Endothelial cell of umbilical vein (primary cell): ENCODE measurements around the gene SLC16A4. TPM values are rescaled to one million over a fixed set of nuclear protein-coding genes. Genes with fewer than 3 reads are reported as not detected.

ENCODE experiments used
- BruUV-seq: library from RNA; stranded (reverse); fragments of 400-500 nt; replicated peaks from 2 replicates; lab custom pipeline; 2021; lab: Mats Ljungman, UMichigan
- CTCF ChIA-PET: fragments of 300-600, 350-600 bp; sonication (Branson Sonifier 250); formaldehyde crosslinking; loops from one replicate; lab custom pipeline; 2021; ENCODE audit warnings: antibody characterized with exemption, inconsistent platforms; lab: Charles Lee
- POLR2A ChIA-PET: fragments of 300-600, 350-600 bp; sonication (Branson Sonifier 250); formaldehyde crosslinking; loops from one replicate; lab custom pipeline; 2021; ENCODE audit warnings: antibody characterized with exemption, inconsistent platforms; lab: Charles Lee
- DNase-seq: peaks from one replicate; pipeline ENCODE4 v3.0.0-alpha.2; 2011; ENCODE audit warnings: low read depth, low spot score
- FAIRE-seq: peaks from 2 replicates; lab custom pipeline; 2011; peaks lifted over from hg19 to GRCh38; lab: Jason Lieb, UNC
- H2AFZ ChIP-seq: 2 replicates; pipeline ENCODE4 v1.6.0; 2012; ENCODE audit warnings: low read depth, low read length, control low read depth, inconsistent platforms
- H3K27ac ChIP-seq: 2 replicates; pipeline ENCODE4 v1.5.1; 2011; ENCODE audit warnings: low read depth, mild to moderate bottlenecking, control low read depth, low read length, moderate library complexity; ENCODE audit not compliant: insufficient read depth
- H3K27me3 ChIP-seq, 2 experiments: 2 replicates each; pipeline versions ENCODE4 v1.6.0 to v1.6.1; 2011; ENCODE audit warnings: low read length in 2 of 2, mixed read lengths in 1 of 2; ENCODE audit not compliant: control insufficient read depth in 2 of 2, insufficient read depth in 2 of 2
- H3K36me3 ChIP-seq, 2 experiments: 2 replicates in 1 of 2; 3 replicates in 1 of 2; pipeline ENCODE4 v1.5.1; 2011; ENCODE audit warnings: low read length in 2 of 2, mild to moderate bottlenecking in 1 of 2, moderate library complexity in 1 of 2; ENCODE audit not compliant: control insufficient read depth in 2 of 2, insufficient read depth in 2 of 2; ENCODE audit errors: extremely low read depth in 1 of 2
- H3K4me1 ChIP-seq: 3 replicates; pipeline ENCODE4 v1.5.1; 2011; ENCODE audit warnings: mild to moderate bottlenecking, low read length; ENCODE audit not compliant: control insufficient read depth, insufficient read depth; ENCODE audit errors: extremely low read depth
- H3K4me2 ChIP-seq: 2 replicates; pipeline ENCODE4 v1.6.1; 2011; ENCODE audit warnings: low read length, control low read depth, mixed read lengths; ENCODE audit not compliant: insufficient read depth
- H3K4me3 ChIP-seq, 3 experiments: fragments of 200-600 bp in 1 of 3; sonication (generic), shearing (Covaris generic) in 1 of 3; replicated peaks in 1 of 3; 2 replicates each; pipeline ENCODE4 v1.5.1; 2011 to 2016; ENCODE audit warnings: control low read depth in 3 of 3, low read length in 3 of 3, mild to moderate bottlenecking in 2 of 3, inconsistent platforms in 1 of 3, low read depth in 1 of 3, moderate library complexity in 1 of 3; ENCODE audit not compliant: insufficient read depth in 1 of 3
- H3K79me2 ChIP-seq: 2 replicates; pipeline ENCODE4 v1.6.0; 2012; ENCODE audit warnings: low read length, inconsistent platforms; ENCODE audit not compliant: control insufficient read depth, insufficient read depth
- H3K9ac ChIP-seq: replicated peaks from 2 replicates; pipeline ENCODE3; 2011; ENCODE audit warnings: low read length, control low read depth; ENCODE audit not compliant: insufficient read depth; ENCODE audit errors: extremely low read depth
- H3K9me1 ChIP-seq: replicated peaks from 3 replicates; pipeline ENCODE4 v1.6.0; 2011; ENCODE audit warnings: mild to moderate bottlenecking, low read length; ENCODE audit not compliant: control insufficient read depth, insufficient read depth; ENCODE audit errors: extremely low read depth
- H3K9me3 ChIP-seq: replicated peaks from 2 replicates; pipeline ENCODE4 v1.5.1; 2012; ENCODE audit warnings: low read length, inconsistent platforms; ENCODE audit not compliant: control insufficient read depth, insufficient read depth
- H4K20me1 ChIP-seq: replicated peaks from 2 replicates; pipeline ENCODE3; 2011; ENCODE audit warnings: mild to moderate bottlenecking, low read length; ENCODE audit not compliant: control insufficient read depth, insufficient read depth; ENCODE audit errors: extremely low read depth
- CTCF ChIP-seq, 2 donors: IDR thresholded peaks; 1 replicate in 1 of 2; 2 replicates in 1 of 2; pipeline ENCODE4 v1.5.1; 2011; ENCODE audit warnings: low read length in 2 of 2, mild to moderate bottlenecking in 2 of 2, moderate library complexity in 2 of 2, control low read depth in 1 of 2, inconsistent platforms in 1 of 2, low read depth in 1 of 2; ENCODE audit not compliant: insufficient read depth in 1 of 2; ENCODE audit errors: extremely low read depth in 1 of 2
- EZH2 ChIP-seq: IDR thresholded peaks from 2 replicates; pipeline ENCODE4 v1.6.1; 2012; ENCODE audit warnings: borderline replicate concordance, low read depth, mild to moderate bottlenecking, moderate library complexity, low read length, inconsistent platforms; ENCODE audit not compliant: severe bottlenecking
- FOS ChIP-seq: IDR thresholded peaks from 2 replicates; pipeline ENCODE4 v1.6.1; 2011; ENCODE audit warnings: mild to moderate bottlenecking, low read length, moderate library complexity, borderline replicate concordance; ENCODE audit not compliant: insufficient read depth
- GATA2 ChIP-seq: IDR thresholded peaks from 2 replicates; pipeline ENCODE4 v1.7.0; 2011; ENCODE audit warnings: low read depth, mild to moderate bottlenecking, moderate library complexity, mixed read lengths, low read length; ENCODE audit not compliant: insufficient read length, insufficient read depth
- JUN ChIP-seq: IDR thresholded peaks from 2 replicates; pipeline ENCODE4 v1.6.1; 2011; ENCODE audit warnings: borderline replicate concordance, low read depth; ENCODE audit not compliant: insufficient read length, insufficient read depth
- MAX ChIP-seq: IDR thresholded peaks from 2 replicates; pipeline ENCODE4 v1.6.1; 2011; ENCODE audit not compliant: insufficient read depth, insufficient read length
- MYC ChIP-seq: IDR thresholded peaks from one replicate; pipeline ENCODE4 v1.6.1; 2011; ENCODE audit warnings: mild to moderate bottlenecking, low read depth, low read length
- POLR2A ChIP-seq: IDR thresholded peaks from 2 replicates; pipeline ENCODE4 v1.6.1; 2012; ENCODE audit warnings: low read depth, mild to moderate bottlenecking, control low read depth, low read length
- POLR2AphosphoS5 ChIP-seq: IDR thresholded peaks from 2 replicates; pipeline ENCODE4 v1.6.1; 2012; ENCODE audit warnings: low read depth, mild to moderate bottlenecking, control low read depth, low read length, moderate library complexity; ENCODE audit not compliant: insufficient read depth
- dilution Hi-C: fragments of 300-500 bp; cut with MboI; formaldehyde crosslinking; loops from one replicate; pipeline ENCODE4 v1.15.0; 2019; ENCODE audit warnings: low sequenced_read_pairs; ENCODE audit not compliant: extremely low pct_ligation_motif_present
- intact Hi-C: fragments of 100-400 bp; cut with micrococcal nuclease; formaldehyde crosslinking; loops from one replicate; pipeline ENCODE4 v1.10.0; 2022
- polyA plus RNA-seq, 4 experiments: library from polyadenylated mRNA; depleted of rRNA in 3 of 4; stranded (reverse) in 3 of 4; unstranded in 1 of 4; fragments of >200 nt; gene quantifications; 2 replicates each; pipeline versions ENCODE4 v1.2.1 to v1.2.3, GENCODE V29; 2011 to 2012; ENCODE audit warnings: missing spikeins in 1 of 4
- total RNA-seq: library from RNA; stranded (reverse); gene quantifications from 2 replicates; pipeline ENCODE4 v1.2.3, GENCODE V29; 2021

The SLC16A4 gene
- total and polyA plus RNA-seq, 2 donors (not counting 3 experiments of a cell fraction or from before 2014, with no cell fraction given), result 2.8 to 7.2 TPM

GRCh38 chr1:110338309-110338885, 52.4 kb downstream of the SLC16A4 start:
- no peak for FAIRE-seq
- Histone ChIP-seq H3K27ac (peak overlapping the region; percentile 88), H3K4me2 (peak overlapping the region; percentile 92), H3K4me1 (peaks cover 35% of the 10 kb centered on the region), H3K4me3 (peak overlapping the region; percentile 57 to 84 (median 83)), H3K36me3 (peaks cover 6 to 8% of the 10 kb centered on the region in 2 experiments), H3K27me3 (no peaks in the 10 kb centered on the region), H3K79me2 (peaks cover 41% of the 10 kb centered on the region), H3K9me3 (no peaks in the 10 kb centered on the region), H2AFZ (peak overlapping the region; percentile 19), H3K9me1 (no peaks in the 10 kb centered on the region), H4K20me1 (peaks cover 3% of the 10 kb centered on the region), H3K9ac (peak overlapping the region; percentile 88)
- POLR2A ChIA-PET, result interaction anchor here (0.9 to 1.3 kb wide), 6 partner anchors 10 to 304 kb away, joined by 3 to 5 read pairs (median 4); partner anchors contain the start of gene STRIP1
- no peak for DNase-seq
- intact Hi-C loops, result loop anchor here (1.0 to 5.0 kb wide), 4 partner anchors 69 to 912 kb away; partner anchors contain the start of genes KCNC4, LAMTOR5 and PSMA5
- dilution Hi-C loops, result no loop called here
- BruUV-seq, result TSS peak; percentile 56
- CTCF ChIA-PET, result interaction anchor here (0.8 to 5.5 kb wide), 15 partner anchors 10 to 158 kb away, joined by 3 to 80 read pairs (median 7); partner anchors contain the start of genes KCNC4 and LAMTOR5
- peak; percentile 99 for TF ChIP-seq MYC
- TF ChIP-seq MAX, result peak; percentile 98
- TF ChIP-seq POLR2AphosphoS5, result peak; percentile 10
- no peak for TF ChIP-seq EZH2
- no peak for TF ChIP-seq JUN
- TF ChIP-seq FOS, result peak; percentile 4
- TF ChIP-seq CTCF (IDR thresholded peaks at IDR 0.05; ENCODE audit: extremely low read depth in 1 of 2, insufficient read depth in 1 of 2, low read depth in 1 of 2, low read length in 2 of 2), result peak; percentile 40 to 54
- peak; percentile 74 for TF ChIP-seq POLR2A
- no peak for TF ChIP-seq GATA2
